IMR-90 (cell line): ENCODE data around the gene JCAD. TPM values are rescaled to one million over a fixed set of nuclear protein-coding genes. Genes with fewer than 3 reads are reported as not detected.

ENCODE experiments used
- ATAC-seq: fragments of 200-7000 bp; cut with Tn5 transposase; 2 replicates; pipeline ENCODE4 v1.9.1; 2020; ENCODE audit warnings: low read depth, mild to moderate bottlenecking, moderate library complexity
- BruUV-seq: library from RNA; stranded (reverse); fragments of 400-500 nt; replicated peaks from 2 replicates; lab custom pipeline; 2021; lab: Mats Ljungman, UMichigan
- CTCF ChIA-PET: fragments of 300-600 bp; formaldehyde crosslinking; extraction: SDS; loops from one replicate; lab custom pipeline; 2021; ENCODE audit warnings: antibody characterized with exemption; lab: Yijun Ruan, JAX
- POLR2A ChIA-PET: fragments of 300-600 bp; sonication (Branson Sonifier 250); formaldehyde crosslinking; loops from one replicate; lab custom pipeline; 2022; ENCODE audit warnings: antibody characterized with exemption; ENCODE audit not compliant: unreplicated experiment; lab: Charles Lee
- DNase-seq: peaks from one replicate; pipeline ENCODE4 v3.0.0; 2013
- H2AFZ ChIP-seq: replicated peaks from 2 replicates; pipeline ENCODE3; 2013; ENCODE audit warnings: low read length, mild to moderate bottlenecking; ENCODE audit not compliant: poor library complexity
- H2AK5ac ChIP-seq: 2 replicates; pipeline ENCODE4 v1.6.1; 2013; ENCODE audit warnings: low read depth, low read length, inconsistent platforms
- H2AK9ac ChIP-seq: replicated peaks from 2 replicates; pipeline ENCODE3; 2013; ENCODE audit warnings: mild to moderate bottlenecking, low read depth, low read length, moderate library complexity; ENCODE audit not compliant: poor library complexity
- H2BK120ac ChIP-seq: 2 replicates; pipeline ENCODE4 v1.6.1; 2013; ENCODE audit warnings: low read depth, low read length, inconsistent platforms
- H2BK15ac ChIP-seq: 3 replicates; pipeline ENCODE4 v1.6.1; 2013; ENCODE audit warnings: low read depth, low read length, inconsistent platforms
- H2BK20ac ChIP-seq: 2 replicates; pipeline ENCODE4 v1.6.1; 2013; ENCODE audit warnings: low read depth, mild to moderate bottlenecking, inconsistent platforms, low read length, moderate library complexity
- H2BK5ac ChIP-seq: 2 replicates; pipeline ENCODE4 v1.6.1; 2013; ENCODE audit warnings: mild to moderate bottlenecking, low read depth, low read length, inconsistent platforms; ENCODE audit not compliant: poor library complexity, severe bottlenecking
- H3K14ac ChIP-seq: replicated peaks from 2 replicates; pipeline ENCODE4 v1.6.1; 2013; ENCODE audit warnings: low read depth, low read length, inconsistent platforms
- H3K18ac ChIP-seq: 2 replicates; pipeline ENCODE4 v1.6.1; 2013; ENCODE audit warnings: low read depth, low read length, control low read depth
- H3K23ac ChIP-seq: 2 replicates; pipeline ENCODE4 v1.6.1; 2013; ENCODE audit warnings: low read depth, low read length, inconsistent platforms
- H3K27ac ChIP-seq: 2 replicates; pipeline ENCODE4 v1.5.1; 2013; ENCODE audit warnings: mild to moderate bottlenecking, control low read depth, low read length; ENCODE audit not compliant: insufficient read depth
- H3K27me3 ChIP-seq: 2 replicates; pipeline ENCODE4 v1.6.1; 2013; ENCODE audit warnings: low read length; ENCODE audit not compliant: control insufficient read depth, insufficient read depth
- H3K36me3 ChIP-seq: 2 replicates; pipeline ENCODE4 v1.6.1; 2013; ENCODE audit warnings: low read length, mixed read lengths; ENCODE audit not compliant: control insufficient read depth, insufficient read depth
- H3K4ac ChIP-seq: 2 replicates; pipeline ENCODE4 v1.6.1; 2013; ENCODE audit warnings: low read depth, low read length, inconsistent platforms
- H3K4me1 ChIP-seq: 2 replicates; pipeline ENCODE4 v1.6.1; 2013; ENCODE audit warnings: low read length, mixed read lengths; ENCODE audit not compliant: control insufficient read depth, insufficient read depth
- H3K4me2 ChIP-seq: 2 replicates; pipeline ENCODE4 v1.6.1; 2013; ENCODE audit warnings: low read depth, mild to moderate bottlenecking, control low read depth, low read length, moderate library complexity
- H3K4me3 ChIP-seq: 2 replicates; pipeline ENCODE4 v1.5.1; 2013; ENCODE audit warnings: low read depth, mild to moderate bottlenecking, control low read depth, low read length, moderate library complexity; ENCODE audit not compliant: insufficient read depth
- H3K56ac ChIP-seq: 2 replicates; pipeline ENCODE4 v1.6.1; 2013; ENCODE audit warnings: low read length, inconsistent platforms; ENCODE audit not compliant: insufficient read depth; ENCODE audit errors: extremely low read depth
- H3K79me1 ChIP-seq, 2 experiments: 2 replicates each; pipeline ENCODE4 v1.6.1; 2013; ENCODE audit warnings: low read length in 2 of 2, inconsistent platforms in 1 of 2, low read depth in 1 of 2
- H3K9ac ChIP-seq: 2 replicates; pipeline ENCODE4 v1.6.1; 2013; ENCODE audit warnings: low read depth, low read length, control low read depth
- H3K9me1 ChIP-seq: 2 replicates; pipeline ENCODE4 v1.6.1; 2013; ENCODE audit warnings: low read length, inconsistent platforms; ENCODE audit not compliant: insufficient read depth
- H3K9me3 ChIP-seq: 2 replicates; pipeline ENCODE4 v1.6.1; 2013; ENCODE audit warnings: low read length; ENCODE audit not compliant: control insufficient read depth, insufficient read depth
- H4K20me1 ChIP-seq: 2 replicates; pipeline ENCODE4 v1.6.1; 2013; ENCODE audit warnings: low read length, inconsistent platforms; ENCODE audit not compliant: insufficient read depth
- H4K5ac ChIP-seq: 2 replicates; pipeline ENCODE4 v1.6.1; 2013; ENCODE audit warnings: mild to moderate bottlenecking, low read depth, low read length, control low read depth
- H4K8ac ChIP-seq, 2 experiments: 2 replicates each; pipeline ENCODE4 v1.6.1; 2013; ENCODE audit warnings: low read depth in 2 of 2, low read length in 2 of 2, control low read depth in 1 of 2, inconsistent platforms in 1 of 2
- H4K91ac ChIP-seq: 2 replicates; pipeline ENCODE4 v1.6.1; 2013; ENCODE audit warnings: low read depth, low read length, inconsistent platforms; ENCODE audit not compliant: insufficient read depth
- BHLHE40 ChIP-seq: fragments of 150-350 bp; IDR thresholded peaks from 2 replicates; pipeline ENCODE4 v1.6.1; 2016; ENCODE audit warnings: mild to moderate bottlenecking, low read depth, low read length
- SMC3 ChIP-seq: fragments of 150-350 bp; IDR thresholded peaks from 2 replicates; pipeline ENCODE4 v1.6.1; 2016; ENCODE audit warnings: low read depth, mild to moderate bottlenecking, antibody characterized with exemption, low read length, moderate library complexity
- WGBS, 2 experiments: methylation state at CpG; one replicate each; pipeline versions ENCODE4 v1.1.5 to v1.1.7; 2013; ENCODE audit warnings: missing lambda C conversion rate in 2 of 2; ENCODE audit not compliant: insufficient read length in 1 of 2; ENCODE audit errors: extremely low coverage in 2 of 2; 5-methylcytosine and 5-hydroxymethylcytosine counted together
- dilution Hi-C: fragments of 300-500 bp; cut with HindIII; formaldehyde crosslinking; loops from one replicate; pipeline ENCODE4 v1.14.3; 2018; ENCODE audit warnings: low sequenced_read_pairs; ENCODE audit not compliant: unreplicated experiment
- in situ Hi-C: fragments of 300-500 bp; cut with MboI; formaldehyde crosslinking; loops from 3 replicates; pipeline ENCODE4 v1.14.3; 2019; ENCODE audit warnings: low sequenced_read_pairs, inconsistent platforms, mixed read lengths
- intact Hi-C: fragments of 100-400 bp; cut with micrococcal nuclease; formaldehyde crosslinking; loops from 2 replicates; pipeline ENCODE4 v1.10.0; 2022
- polyA plus RNA-seq, 3 experiments: library from polyadenylated mRNA; depleted of rRNA; stranded (reverse); fragments of >200 nt; gene quantifications; 2 replicates each; pipeline ENCODE4 v1.2.3, GENCODE V29; 2012; ENCODE audit warnings: low replicate concordance in 1 of 3
- total RNA-seq: library from RNA; depleted of rRNA; stranded (reverse); fragments of >200 nt; gene quantifications from 2 replicates; pipeline ENCODE4 v1.2.3, GENCODE V29; 2012
- TF ChIP-seq, protein P1 (sequence below): fragments of 150-350 bp; IDR thresholded peaks from 2 replicates; pipeline ENCODE4 v1.6.1; 2016; ENCODE audit warnings: low read depth, mild to moderate bottlenecking, low read length, moderate library complexity, borderline replicate concordance
- TF ChIP-seq, protein P2 (sequence below): conservative IDR thresholded peaks from 2 replicates; pipeline ENCODE4 v1.5.1; 2012; ENCODE audit warnings: mild to moderate bottlenecking, low read depth, low read length, improper control_type of control experiment

The JCAD gene
- total and polyA plus RNA-seq, 2 of the 4 experiments (the other 2 are of a cell fraction): 15.9 to 16.8 TPM

DNA sequence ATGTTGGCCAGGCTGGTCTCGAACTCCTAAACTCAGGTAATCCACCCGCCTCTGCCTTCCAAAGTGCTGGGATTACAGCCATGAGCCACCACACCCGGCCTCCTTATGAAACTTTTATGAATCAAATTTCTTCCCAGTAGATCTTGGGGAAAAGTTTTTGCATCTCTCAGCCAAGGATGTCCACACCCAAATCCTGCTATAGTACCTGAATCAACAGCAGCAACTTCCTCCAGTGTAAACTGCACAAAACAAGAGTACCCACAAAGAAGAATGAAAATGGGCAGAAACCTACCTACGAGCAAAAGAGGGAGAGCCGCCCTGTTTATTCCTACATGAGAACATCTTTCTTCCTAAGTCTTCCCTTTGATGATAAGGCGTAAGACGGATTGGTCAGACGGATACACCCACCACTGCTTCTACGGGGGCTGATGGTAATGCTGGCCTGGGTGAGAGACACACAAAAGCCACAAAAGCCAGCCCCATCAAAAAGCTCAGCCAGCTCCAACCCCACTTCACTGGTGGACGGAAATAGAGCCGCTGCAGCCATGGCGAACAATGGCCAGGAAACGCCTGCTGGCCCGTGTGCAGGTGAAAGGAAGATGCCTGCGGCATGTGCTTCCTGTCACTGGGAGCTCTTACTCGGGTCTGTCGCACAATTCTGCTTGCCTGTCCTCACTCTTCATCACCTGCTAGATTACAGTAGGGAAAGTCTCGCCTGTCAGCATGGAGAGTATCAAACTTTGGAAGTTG, 10.4 kb downstream of the JCAD start:
- in situ Hi-C loops: no loop called here
- ChIA-PET POLR2A (no interaction called here), CTCF (no interaction called here)
- H3K14ac ChIP-seq: no peak overlapping the region
- intact Hi-C loops: no loop called here
- H3K4me2 ChIP-seq: no peak overlapping the region
- H3K9ac ChIP-seq: no peak overlapping the region
- H3K4ac ChIP-seq: no peak overlapping the region
- no peak for DNase-seq
- no peak overlapping the region for H3K56ac ChIP-seq
- H2BK15ac ChIP-seq: no peak overlapping the region
- H3K4me1 ChIP-seq: peaks cover 17% of the 10 kb centered on the region
- H3K4me3 ChIP-seq: no peak overlapping the region
- no peak overlapping the region for H4K5ac ChIP-seq
- WGBS, 2 experiments: 90% methylated on average over 4 of the region's 18 CpGs; no CpG with 5 or more reads in 1 of the 2 experiments
- no peak overlapping the region for H4K91ac ChIP-seq
- H3K27me3 ChIP-seq: no peaks in the 10 kb centered on the region
- no peak overlapping the region for H3K27ac ChIP-seq
- no peak overlapping the region for H2BK5ac ChIP-seq
- H3K18ac ChIP-seq: no peak overlapping the region
- no peak for ATAC-seq
- H2BK120ac ChIP-seq: no peak overlapping the region
- H4K20me1 ChIP-seq: peaks cover 86% of the 10 kb centered on the region
- H2AFZ ChIP-seq: no peak overlapping the region
- no peaks in the 10 kb centered on the region for H3K9me3 ChIP-seq
- peaks cover 57% of the 10 kb centered on the region for H3K36me3 ChIP-seq
- TF ChIP-seq, protein P1, sequence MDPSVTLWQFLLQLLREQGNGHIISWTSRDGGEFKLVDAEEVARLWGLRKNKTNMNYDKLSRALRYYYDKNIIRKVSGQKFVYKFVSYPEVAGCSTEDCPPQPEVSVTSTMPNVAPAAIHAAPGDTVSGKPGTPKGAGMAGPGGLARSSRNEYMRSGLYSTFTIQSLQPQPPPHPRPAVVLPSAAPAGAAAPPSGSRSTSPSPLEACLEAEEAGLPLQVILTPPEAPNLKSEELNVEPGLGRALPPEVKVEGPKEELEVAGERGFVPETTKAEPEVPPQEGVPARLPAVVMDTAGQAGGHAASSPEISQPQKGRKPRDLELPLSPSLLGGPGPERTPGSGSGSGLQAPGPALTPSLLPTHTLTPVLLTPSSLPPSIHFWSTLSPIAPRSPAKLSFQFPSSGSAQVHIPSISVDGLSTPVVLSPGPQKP: no peak
- no peak for TF ChIP-seq SMC3
- TF ChIP-seq, protein P2, sequence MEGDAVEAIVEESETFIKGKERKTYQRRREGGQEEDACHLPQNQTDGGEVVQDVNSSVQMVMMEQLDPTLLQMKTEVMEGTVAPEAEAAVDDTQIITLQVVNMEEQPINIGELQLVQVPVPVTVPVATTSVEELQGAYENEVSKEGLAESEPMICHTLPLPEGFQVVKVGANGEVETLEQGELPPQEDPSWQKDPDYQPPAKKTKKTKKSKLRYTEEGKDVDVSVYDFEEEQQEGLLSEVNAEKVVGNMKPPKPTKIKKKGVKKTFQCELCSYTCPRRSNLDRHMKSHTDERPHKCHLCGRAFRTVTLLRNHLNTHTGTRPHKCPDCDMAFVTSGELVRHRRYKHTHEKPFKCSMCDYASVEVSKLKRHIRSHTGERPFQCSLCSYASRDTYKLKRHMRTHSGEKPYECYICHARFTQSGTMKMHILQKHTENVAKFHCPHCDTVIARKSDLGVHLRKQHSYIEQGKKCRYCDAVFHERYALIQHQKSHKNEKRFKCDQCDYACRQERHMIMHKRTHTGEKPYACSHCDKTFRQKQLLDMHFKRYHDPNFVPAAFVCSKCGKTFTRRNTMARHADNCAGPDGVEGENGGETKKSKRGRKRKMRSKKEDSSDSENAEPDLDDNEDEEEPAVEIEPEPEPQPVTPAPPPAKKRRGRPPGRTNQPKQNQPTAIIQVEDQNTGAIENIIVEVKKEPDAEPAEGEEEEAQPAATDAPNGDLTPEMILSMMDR: no peak
- TF ChIP-seq BHLHE40: no peak
- no peak overlapping the region for H4K8ac ChIP-seq
- no peak overlapping the region for H2BK20ac ChIP-seq
- peaks cover 40 to 91% of the 10 kb centered on the region in 2 experiments for H3K79me1 ChIP-seq
- no peak overlapping the region for H2AK9ac ChIP-seq
- dilution Hi-C loops: no loop called here
- H3K23ac ChIP-seq: no peak overlapping the region
- BruUV-seq: no TSS peak
- H3K9me1 ChIP-seq: peaks cover 34% of the 10 kb centered on the region
- no peak overlapping the region for H2AK5ac ChIP-seq
